Measurements from ENCODE around the gene LILRA2. TPM values are rescaled to one million over a fixed set of nuclear protein-coding genes. Genes with fewer than 3 reads are reported as not detected.
A peak's percentile ranks its signal among the peaks of the same experiment; 100 is the strongest.

The LILRA2 gene
- total and polyA plus RNA-seq, 10 of the 15 experiments (the other 5 are each of a cell fraction or from before 2014, with no cell fraction given) = 0.16 to 1.8 (median 0.43) TPM

DNA sequence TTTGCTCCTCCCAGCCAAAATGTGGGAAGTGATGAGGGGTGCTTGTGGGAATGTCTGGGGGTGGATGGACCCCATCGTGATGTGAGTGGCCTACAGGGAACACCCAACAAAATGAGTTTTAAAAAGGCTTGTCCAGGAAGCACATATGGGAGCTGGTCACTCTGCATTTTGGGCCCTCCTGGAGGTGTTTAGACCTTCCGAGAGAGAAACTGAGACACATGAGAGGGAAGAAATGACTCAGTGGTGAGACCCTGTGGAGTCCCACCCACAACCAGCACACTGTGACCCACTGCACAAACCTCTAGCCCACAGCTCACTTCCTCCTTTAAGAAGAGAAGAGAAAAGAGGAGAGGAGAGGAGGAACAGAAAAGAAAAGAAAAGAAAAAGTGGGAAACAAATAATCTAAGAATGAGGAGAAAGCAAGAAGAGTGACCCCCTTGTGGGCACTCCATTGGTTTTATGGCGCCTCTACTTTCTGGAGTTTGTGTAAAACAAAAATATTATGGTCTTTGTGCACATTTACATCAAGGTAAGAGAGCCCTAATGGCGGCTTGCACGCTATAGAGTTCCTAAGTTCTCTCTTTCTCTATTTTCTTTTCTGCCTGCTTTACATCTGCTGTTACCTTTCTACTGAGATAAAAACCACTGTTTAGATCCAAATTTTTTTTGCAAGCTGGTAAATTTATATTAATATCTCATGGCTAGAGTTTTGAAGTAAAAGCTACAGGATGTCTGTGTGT lies 43.4 kb downstream of the LILRA2 start:
- Histone ChIP-seq H3K4me1 (ENCODE audit: control insufficient read depth, insufficient read depth, low read length) (peaks cover 13% of the 10 kb centered on the region), H3K9me3 (replicated peaks; ENCODE audit: control insufficient read depth, insufficient read depth, low read length) (peaks cover 8% of the 10 kb centered on the region), H3K9ac (ENCODE audit: control insufficient read depth, insufficient read depth, low read length) (peak overlapping the region; percentile 96), H3K27ac (ENCODE audit: control insufficient read depth, insufficient read depth) (peak overlapping the region; percentile 98), H4K20me1 (ENCODE audit: control insufficient read depth, insufficient read depth) (no peaks in the 10 kb centered on the region), H2AFZ (ENCODE audit: control insufficient read depth, low read depth, low read length) (peak overlapping the region; percentile 48), H3K4me2 (ENCODE audit: control insufficient read depth, insufficient read depth) (peak overlapping the region; percentile 87), H3K27me3 (replicated peaks in 1 of 2; ENCODE audit: control insufficient read depth in 2 of 2, insufficient read depth in 2 of 2, low read length in 1 of 2) (no peaks in the 10 kb centered on the region), H3K79me2 (ENCODE audit: control insufficient read depth, insufficient read depth, low read length) (peaks cover 54% of the 10 kb centered on the region), H3K36me3 (ENCODE audit: control insufficient read depth in 2 of 2, insufficient read depth in 2 of 2, low read length in 1 of 2) (no peaks in the 10 kb centered on the region; a peak in 1 of 4 replicates), H3K4me3 (peak overlapping the region; percentile 96)
- FAIRE-seq = peak; percentile 97
- ChIA-PET RAD21 (ENCODE audit: unreplicated experiment) (interaction anchor here (0.7 to 2.8 kb wide), 10 partner anchors 10 to 135 kb away, joined by 3 to 17 read pairs (median 4); partner anchors contain the start of gene LILRB4), SMC1A (ENCODE audit: uncharacterized antibody, unreplicated experiment) (interaction anchor here (0.6 to 3.9 kb wide), 21 partner anchors 8 to 960 kb away, joined by 3 to 27 read pairs (median 4); partner anchors contain the start of gene LENG8), POLR2A (interaction anchor here (0.6 to 3.0 kb wide), 11 partner anchors 9 to 637 kb away, joined by 3 to 14 read pairs (median 4); partner anchors contain the start of gene LENG8), CTCF (interaction anchor here (0.6 to 8.3 kb wide), 11 partner anchors 10 to 135 kb away, joined by 3 to 56 read pairs (median 3); partner anchors contain the start of genes LILRB1 and LILRB4)
- DNase-seq (ENCODE audit: low read depth, low spot score) = peak; percentile 93
- peak; percentile 90 for ATAC-seq
- intact Hi-C loops (cut with micrococcal nuclease; ENCODE audit: unreplicated experiment) = loop anchor here (1.0 to 10.0 kb wide), 5 partner anchors 65 to 768 kb away; partner anchors contain the start of genes RPL28 and TMEM238
- WGBS (ENCODE audit: insufficient coverage, insufficient replicate concordance, low lambda C conversion rate, missing lambda C conversion rate) = under 1% methylated on average over 5 of the region's 5 CpGs
- BruUV-seq (replicated peaks) = TSS peak; percentile 56
- in situ Hi-C loops (cut with MboI) = no loop called here
- TF ChIP-seq FOXM1 (IDR thresholded peaks at IDR 0.05; ENCODE audit: low read depth, low read length) (peak; percentile 90), RELA (IDR thresholded peaks at IDR 0.05; ENCODE audit: borderline replicate concordance, partially characterized antibody) (no peak), MTA2 (IDR thresholded peaks at IDR 0.05; ENCODE audit: low read depth) (peak; percentile 93), MAX (IDR thresholded peaks at IDR 0.05; ENCODE audit: low read depth, low read length) (no peak), YY1 (IDR thresholded peaks at IDR 0.05; ENCODE audit: low read depth, low read length) (peak; percentile 78), NFYA (IDR thresholded peaks at IDR 0.05; ENCODE audit: borderline replicate concordance, low read depth, low read length) (no peak), ZNF24 (IDR thresholded peaks at IDR 0.05) (peak; percentile 82), PML (IDR thresholded peaks at IDR 0.05; ENCODE audit: low read length) (peak; percentile 92), CTCF (IDR thresholded peaks at IDR 0.05 in 2 of 3, conservative IDR thresholded peaks at IDR 0.05 in 1 of 3; ENCODE audit: control insufficient read depth in 2 of 3, extremely low read depth in 1 of 3, insufficient read depth in 1 of 3, low read depth in 3 of 3, low read length in 3 of 3) (no peak), EP300 (IDR thresholded peaks at IDR 0.05; ENCODE audit: borderline replicate concordance in 1 of 2, control insufficient read depth in 1 of 2, low read depth in 2 of 2, low read length in 2 of 2) (peak; percentile 91 to 94)
- TF ChIP-seq, protein P1, sequence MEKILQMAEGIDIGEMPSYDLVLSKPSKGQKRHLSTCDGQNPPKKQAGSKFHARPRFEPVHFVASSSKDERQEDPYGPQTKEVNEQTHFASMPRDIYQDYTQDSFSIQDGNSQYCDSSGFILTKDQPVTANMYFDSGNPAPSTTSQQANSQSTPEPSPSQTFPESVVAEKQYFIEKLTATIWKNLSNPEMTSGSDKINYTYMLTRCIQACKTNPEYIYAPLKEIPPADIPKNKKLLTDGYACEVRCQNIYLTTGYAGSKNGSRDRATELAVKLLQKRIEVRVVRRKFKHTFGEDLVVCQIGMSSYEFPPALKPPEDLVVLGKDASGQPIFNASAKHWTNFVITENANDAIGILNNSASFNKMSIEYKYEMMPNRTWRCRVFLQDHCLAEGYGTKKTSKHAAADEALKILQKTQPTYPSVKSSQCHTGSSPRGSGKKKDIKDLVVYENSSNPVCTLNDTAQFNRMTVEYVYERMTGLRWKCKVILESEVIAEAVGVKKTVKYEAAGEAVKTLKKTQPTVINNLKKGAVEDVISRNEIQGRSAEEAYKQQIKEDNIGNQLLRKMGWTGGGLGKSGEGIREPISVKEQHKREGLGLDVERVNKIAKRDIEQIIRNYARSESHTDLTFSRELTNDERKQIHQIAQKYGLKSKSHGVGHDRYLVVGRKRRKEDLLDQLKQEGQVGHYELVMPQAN (conservative IDR thresholded peaks at IDR 0.05) = peak; percentile 51; the same call in 1 of the 2 replicates
- TF ChIP-seq, protein P2, sequence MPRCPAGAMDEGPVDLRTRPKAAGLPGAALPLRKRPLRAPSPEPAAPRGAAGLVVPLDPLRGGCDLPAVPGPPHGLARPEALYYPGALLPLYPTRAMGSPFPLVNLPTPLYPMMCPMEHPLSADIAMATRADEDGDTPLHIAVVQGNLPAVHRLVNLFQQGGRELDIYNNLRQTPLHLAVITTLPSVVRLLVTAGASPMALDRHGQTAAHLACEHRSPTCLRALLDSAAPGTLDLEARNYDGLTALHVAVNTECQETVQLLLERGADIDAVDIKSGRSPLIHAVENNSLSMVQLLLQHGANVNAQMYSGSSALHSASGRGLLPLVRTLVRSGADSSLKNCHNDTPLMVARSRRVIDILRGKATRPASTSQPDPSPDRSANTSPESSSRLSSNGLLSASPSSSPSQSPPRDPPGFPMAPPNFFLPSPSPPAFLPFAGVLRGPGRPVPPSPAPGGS (IDR thresholded peaks at IDR 0.05; ENCODE audit: borderline replicate concordance, insufficient read depth, low read depth, low read length, poor library complexity, severe bottlenecking) = peak; percentile 69

Data from GM12878 (cell line).